Measurements from ENCODE around the gene RAP1GDS1.

Gene RAP1GDS1

DNA sequence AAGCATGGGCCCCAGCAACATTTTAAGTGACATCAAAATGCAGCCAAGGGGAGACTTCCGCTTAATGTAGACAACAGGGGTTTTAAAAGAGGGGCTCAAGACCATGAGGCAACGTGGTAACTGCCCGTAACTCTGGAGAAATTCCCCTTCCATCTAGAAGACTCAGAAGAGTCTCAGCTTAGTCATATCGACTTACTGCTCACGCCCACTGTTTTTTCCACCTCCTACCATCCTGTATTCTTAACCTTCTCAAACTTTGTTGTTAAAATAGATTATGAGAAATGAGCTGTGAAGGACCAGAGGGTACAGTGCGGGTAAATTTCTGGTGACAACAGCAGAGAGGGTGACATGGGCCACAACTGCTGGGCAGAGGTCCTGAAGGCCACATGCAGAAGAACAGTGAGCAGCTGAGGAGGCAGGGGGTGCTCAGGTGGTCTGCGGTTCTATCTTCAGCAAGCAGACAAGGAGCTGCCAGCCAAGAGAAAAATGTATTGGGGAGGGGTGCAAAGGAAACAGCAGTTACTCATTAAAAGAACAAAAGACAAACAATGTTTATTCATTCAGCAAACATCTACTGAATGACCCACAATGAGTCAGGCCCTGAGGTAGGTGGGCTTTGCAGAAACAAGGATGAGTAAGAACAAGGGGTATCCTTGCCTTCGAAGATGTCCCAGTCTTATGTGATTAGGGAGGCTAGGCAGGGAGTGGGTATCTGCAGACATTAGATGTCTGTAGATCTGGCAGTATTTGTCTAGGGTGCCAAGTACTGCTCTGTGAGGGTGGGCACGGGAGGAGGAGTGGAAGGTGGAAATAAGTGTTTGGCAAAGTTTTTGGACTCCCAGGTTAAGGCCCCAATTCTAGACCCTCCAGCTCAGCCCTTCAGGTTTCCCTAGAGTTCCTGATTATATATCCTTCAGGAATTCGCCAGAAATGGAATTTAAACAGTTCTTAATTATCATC lies 221.9 kb downstream of the RAP1GDS1 start:
- Mint-ChIP-seq H3K27me3 (ENCODE audit: low read depth) (no peaks in the 10 kb centered on the region), H3K4me3 (peak overlapping the region; percentile 72), H3K9me3 (no peaks in the 10 kb centered on the region), H3K36me3 (ENCODE audit: low read depth) (peaks cover 22% of the 10 kb centered on the region), H3K27ac (peak overlapping the region; percentile 97), H3K4me1 (ENCODE audit: low read depth) (peaks cover 79% of the 10 kb centered on the region)

DNA sequence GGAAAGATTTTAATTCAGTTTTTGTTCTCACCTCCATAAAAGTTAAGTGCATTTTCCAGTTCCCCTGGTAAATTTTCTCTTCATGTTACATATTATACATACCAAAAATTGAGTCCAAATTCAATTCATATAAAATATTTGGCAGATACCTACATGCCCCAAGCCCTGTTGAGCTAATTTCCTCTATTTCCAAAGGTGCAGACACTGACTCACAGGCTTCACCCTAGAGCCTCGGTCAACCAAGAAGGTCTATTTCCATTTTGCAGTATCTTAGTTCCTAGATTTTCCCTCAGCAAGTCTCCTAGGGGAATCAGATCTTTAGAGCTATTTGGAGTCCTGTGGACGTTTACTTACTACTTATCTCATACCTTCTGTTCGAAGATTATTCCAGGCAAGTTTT lies 222.8 kb downstream of the RAP1GDS1 start:
- Mint-ChIP-seq H3K27ac (peak overlapping the region; percentile 97), H3K4me3 (no peak overlapping the region)

DNA sequence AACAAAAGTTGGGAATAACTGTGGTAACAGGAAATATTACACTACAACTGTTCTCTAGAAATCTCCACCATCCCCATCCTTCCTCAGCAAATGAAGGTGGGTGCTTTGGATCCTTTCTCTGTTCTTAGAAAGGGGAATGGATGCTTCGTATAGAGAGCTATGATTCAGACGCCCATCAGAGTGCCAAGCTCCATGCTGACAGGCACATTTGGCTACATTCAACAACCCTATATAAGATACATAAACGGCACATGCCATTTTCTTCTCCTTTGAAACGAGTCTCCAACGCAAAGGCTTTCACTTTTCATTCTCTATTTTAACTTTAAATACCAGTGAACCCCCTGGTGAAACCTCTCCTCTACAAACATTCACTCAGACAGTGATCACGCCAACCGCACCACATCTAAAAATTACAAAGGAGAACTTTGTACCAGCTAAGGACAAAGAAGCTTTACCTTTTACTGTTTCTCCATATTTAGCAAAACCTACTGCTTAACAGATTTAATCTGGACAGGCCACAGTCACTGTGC lies 224.7 kb downstream of the RAP1GDS1 start:
- Mint-ChIP-seq H3K36me3 (ENCODE audit: low read depth) (peaks cover 20% of the 10 kb centered on the region), H3K27ac (peak overlapping the region; percentile 10), H3K27me3 (ENCODE audit: low read depth) (no peaks in the 10 kb centered on the region), H3K4me1 (ENCODE audit: low read depth) (peaks cover 63% of the 10 kb centered on the region), H3K9me3 (no peaks in the 10 kb centered on the region), H3K4me3 (peak overlapping the region; percentile 13)

More for the DNA sequence above, 222.8 kb downstream of the RAP1GDS1 start:
- Mint-ChIP-seq H3K36me3 (ENCODE audit: low read depth) (peaks cover 18% of the 10 kb centered on the region), H3K4me1 (ENCODE audit: low read depth) (peaks cover 80% of the 10 kb centered on the region), H3K9me3 (no peaks in the 10 kb centered on the region), H3K27me3 (ENCODE audit: low read depth) (no peaks in the 10 kb centered on the region)

DNA sequence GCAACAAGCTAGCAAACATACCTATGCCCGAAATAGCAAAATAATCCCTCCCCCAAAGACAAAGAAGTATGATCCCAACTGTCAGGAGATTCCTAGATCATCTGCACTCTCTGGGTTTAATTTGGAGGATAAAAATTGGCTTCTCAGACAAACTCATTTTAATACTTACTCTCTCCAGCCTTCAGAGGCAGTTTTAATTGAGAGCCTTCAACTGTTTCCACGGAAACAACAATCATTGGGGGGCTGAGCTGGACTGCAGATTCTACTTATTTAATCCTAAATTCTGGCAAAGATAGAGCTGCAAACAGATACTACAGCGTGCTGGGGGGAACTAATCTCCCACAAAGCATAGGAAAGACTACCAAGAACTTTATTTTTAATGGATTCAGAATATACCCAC lies 229.1 kb downstream of the RAP1GDS1 start:
- Mint-ChIP-seq H3K27me3 (ENCODE audit: low read depth) (no peaks in the 10 kb centered on the region), H3K27ac (no peak overlapping the region), H3K4me1 (ENCODE audit: low read depth) (peaks cover 58% of the 10 kb centered on the region), H3K36me3 (ENCODE audit: low read depth) (peaks cover 15% of the 10 kb centered on the region), H3K4me3 (no peak overlapping the region), H3K9me3 (no peaks in the 10 kb centered on the region)

DNA sequence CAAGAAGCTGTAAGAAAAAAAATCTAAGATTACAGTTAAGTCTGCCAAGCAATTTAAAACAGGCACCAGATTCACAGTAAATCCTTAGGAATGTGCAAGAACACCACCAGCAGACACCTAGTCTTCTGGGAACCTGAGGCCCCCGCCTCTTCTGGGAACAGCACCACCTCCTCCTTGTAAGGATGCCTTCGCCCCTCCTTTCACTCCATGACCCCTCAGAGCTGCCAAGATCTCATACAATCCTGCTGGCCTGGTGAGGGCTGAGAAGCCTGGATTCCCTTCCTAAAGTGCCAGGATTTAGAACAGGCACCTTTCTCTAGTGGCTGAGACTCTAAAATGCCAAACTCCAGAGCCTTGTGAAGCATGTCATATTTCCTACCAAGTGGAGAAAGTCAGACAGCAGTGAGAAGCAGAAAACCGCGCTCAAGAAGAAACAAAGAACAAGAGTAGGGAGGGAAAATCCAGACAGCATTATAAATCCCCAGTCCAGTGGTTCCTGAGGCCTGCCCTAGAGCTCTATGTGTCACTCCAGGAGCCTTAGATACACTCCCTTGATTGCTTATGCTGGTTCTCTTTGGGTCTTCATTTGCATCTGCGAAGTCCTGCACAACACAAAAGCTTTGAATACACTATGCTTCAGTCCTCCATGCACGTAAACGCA lies 230.8 kb downstream of the RAP1GDS1 start:
- no peaks in the 10 kb centered on the region for H3K27me3 Mint-ChIP-seq (ENCODE audit: low read depth)

DNA sequence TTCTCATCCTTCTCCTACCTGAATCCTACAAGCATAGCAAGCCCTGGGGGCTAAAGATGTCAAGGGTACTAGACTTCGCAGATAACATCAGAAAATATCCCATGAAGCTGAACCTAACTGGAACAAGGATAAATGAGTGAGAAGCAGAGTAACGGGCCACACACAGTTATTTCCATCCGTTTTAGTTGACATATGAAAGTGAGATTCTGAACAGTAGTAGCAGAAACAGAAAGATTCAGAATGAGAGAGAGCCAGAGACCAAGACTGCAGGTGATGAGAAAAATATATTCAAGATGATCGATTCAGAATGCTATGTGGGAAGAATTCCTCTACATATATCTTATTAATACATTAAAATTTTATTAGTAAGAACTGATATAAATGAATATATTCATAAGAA lies 232.1 kb downstream of the RAP1GDS1 start:
- Mint-ChIP-seq H3K36me3 (ENCODE audit: low read depth) (peaks cover 13% of the 10 kb centered on the region), H3K4me3 (peak overlapping the region; percentile 6), H3K27me3 (ENCODE audit: low read depth) (no peaks in the 10 kb centered on the region), H3K4me1 (ENCODE audit: low read depth) (peaks cover 45% of the 10 kb centered on the region), H3K9me3 (no peaks in the 10 kb centered on the region), H3K27ac (peak overlapping the region; percentile 57)

More for the DNA sequence above, 230.8 kb downstream of the RAP1GDS1 start:
- Mint-ChIP-seq H3K27ac (peak overlapping the region; percentile 63), H3K9me3 (no peaks in the 10 kb centered on the region), H3K36me3 (ENCODE audit: low read depth) (peaks cover 12% of the 10 kb centered on the region), H3K4me1 (ENCODE audit: low read depth) (peaks cover 44% of the 10 kb centered on the region), H3K4me3 (no peak overlapping the region)
